HepG2 (cell line): ENCODE results near the gene MIPEP. TPM values are rescaled to one million over a fixed set of nuclear protein-coding genes. Genes with fewer than 3 reads are reported as not detected.

Experiments used
- ATAC-seq: fragments of 200-7000 bp; cut with Tn5 transposase; 3 replicates; pipeline ENCODE4 v1.9.1; 2020; ENCODE audit warnings: mild to moderate bottlenecking, moderate library complexity
- BruUV-seq: library from RNA; stranded (reverse); fragments of 400-500 nt; replicated peaks from 2 replicates; lab custom pipeline; 2021; lab: Mats Ljungman, UMichigan
- CTCF ChIA-PET: fragments of 300-600 bp; formaldehyde crosslinking; extraction: SDS; loops from one replicate; lab custom pipeline; 2021; ENCODE audit warnings: low total read pairs, inconsistent platforms, low intra/inter-chr PET ratio; lab: Yijun Ruan, JAX
- POLR2A ChIA-PET: fragments of 350-600 bp; sonication (Branson Sonifier 250); formaldehyde crosslinking; loops from one replicate; lab custom pipeline; 2020; ENCODE audit warnings: antibody characterized with exemption, inconsistent platforms; lab: Yijun Ruan, JAX
- DNase-seq: peaks from one replicate; pipeline ENCODE4 v3.0.0-alpha.2; 2015; ENCODE audit warnings: low spot score
- FAIRE-seq: peaks from 3 replicates; lab custom pipeline; 2011; peaks lifted over from hg19 to GRCh38; lab: Jason Lieb, UNC
- H2AFZ ChIP-seq: one replicate; pipeline ENCODE4 v1.6.1; 2011; ENCODE audit warnings: low read length, inconsistent platforms
- H3K27ac ChIP-seq: fragments of 300-600 bp; 3 replicates; pipeline ENCODE4 v1.8.0; 2011; ENCODE audit warnings: mixed run types, mild to moderate bottlenecking, mixed read lengths, low read length, inconsistent platforms; ENCODE audit not compliant: insufficient read depth; ENCODE audit errors: extremely low read length
- H3K27me3 ChIP-seq, 2 experiments: fragments of 200-600 bp in 1 of 2; 2 replicates in 1 of 2; 3 replicates in 1 of 2; pipeline versions ENCODE4 v1.6.0 to v1.8.0; 2011; ENCODE audit warnings: low read length in 2 of 2, mild to moderate bottlenecking in 2 of 2, moderate library complexity in 2 of 2, inconsistent platforms in 1 of 2; ENCODE audit not compliant: insufficient read depth in 2 of 2, control insufficient read depth in 1 of 2
- H3K36me3 ChIP-seq, 2 experiments: fragments of 200-600 bp in 1 of 2; replicated peaks in 1 of 2; 2 replicates in 1 of 2; 3 replicates in 1 of 2; pipeline versions ENCODE4 v1.5.1 to v1.8.0; 2011; ENCODE audit warnings: low read length in 2 of 2, inconsistent platforms in 1 of 2; ENCODE audit not compliant: insufficient read depth in 2 of 2, control insufficient read depth in 1 of 2
- H3K4me1 ChIP-seq: 2 replicates; pipeline ENCODE4 v1.5.1; 2012; ENCODE audit warnings: low read length, inconsistent platforms; ENCODE audit not compliant: insufficient read depth
- H3K4me2 ChIP-seq: 2 replicates; pipeline ENCODE4 v1.6.0; 2011; ENCODE audit warnings: low read depth, low read length, inconsistent platforms
- H3K4me3 ChIP-seq, 3 experiments: fragments of 200-600 bp in 1 of 3; sonication (generic), shearing (Covaris generic) in 1 of 3; replicated peaks in 1 of 3; 2 replicates each; pipeline ENCODE4 v1.5.1; 2011 to 2016; ENCODE audit warnings: low read length in 3 of 3, inconsistent platforms in 2 of 3, low read depth in 2 of 3, mild to moderate bottlenecking in 2 of 3, control low read depth in 1 of 3, mixed read lengths in 1 of 3; ENCODE audit not compliant: insufficient read depth in 1 of 3
- H3K79me2 ChIP-seq: one replicate; pipeline ENCODE4 v1.6.1; 2011; ENCODE audit warnings: low read length, inconsistent platforms; ENCODE audit not compliant: insufficient read depth
- H3K9ac ChIP-seq: 2 replicates; pipeline ENCODE4 v1.6.0; 2011; ENCODE audit warnings: mild to moderate bottlenecking, low read depth, low read length, inconsistent platforms; ENCODE audit not compliant: insufficient read depth
- H3K9me3 ChIP-seq: 2 replicates; pipeline ENCODE4 v1.5.1; 2012; ENCODE audit warnings: mild to moderate bottlenecking, low read length
- H4K20me1 ChIP-seq: 2 replicates; pipeline ENCODE4 v1.6.0; 2011; ENCODE audit warnings: inconsistent platforms, mild to moderate bottlenecking, low read length, moderate library complexity; ENCODE audit not compliant: insufficient read depth
- ATF1 ChIP-seq: IDR thresholded peaks from 2 replicates; pipeline ENCODE4 v1.6.1; 2016; ENCODE audit warnings: mild to moderate bottlenecking, control low read depth
- ATM ChIP-seq: fragments of 450-650 bp; IDR thresholded peaks from 2 replicates; pipeline ENCODE4 v1.7.1; 2017; ENCODE audit warnings: mild to moderate bottlenecking, borderline replicate concordance
- BCL3 ChIP-seq: sonication (generic); formaldehyde crosslinking; IDR thresholded peaks from 2 replicates; pipeline ENCODE4 v1.5.1; 2020; ENCODE audit warnings: mild to moderate bottlenecking, missing genetic modification reagents, moderate library complexity
- BRD4 ChIP-seq: sonication (generic); formaldehyde crosslinking; IDR thresholded peaks from 2 replicates; pipeline ENCODE4 v1.4.0; 2020; ENCODE audit warnings: missing genetic modification reagents
- KAT2B ChIP-seq: fragments of 150-350 bp; IDR thresholded peaks from 2 replicates; pipeline ENCODE4 v1.6.1; 2014; ENCODE audit warnings: low read depth, low read length, borderline replicate concordance
- SALL1 ChIP-seq: sonication (generic); formaldehyde crosslinking; IDR thresholded peaks from 2 replicates; pipeline ENCODE4 v1.8.0; 2022; ENCODE audit warnings: mild to moderate bottlenecking, missing genetic modification reagents
- SPEN ChIP-seq: sonication (generic); formaldehyde crosslinking; IDR thresholded peaks from 2 replicates; pipeline ENCODE4 v1.5.1; 2020; ENCODE audit warnings: low read depth, mild to moderate bottlenecking, missing genetic modification reagents
- ZFP41 ChIP-seq: sonication (generic); formaldehyde crosslinking; IDR thresholded peaks from 2 replicates; pipeline ENCODE4 v1.4.0; 2020; ENCODE audit warnings: mild to moderate bottlenecking, missing genetic modification reagents, borderline replicate concordance
- WGBS: methylation state at CpG from one replicate; pipeline ENCODE4 v1.1.6; 2017; ENCODE audit warnings: low lambda C conversion rate; 5-methylcytosine and 5-hydroxymethylcytosine counted together
- in situ Hi-C: cut with HindIII; loops from 2 replicates; pipeline ENCODE4 v1.10.0; 2017; ENCODE audit warnings: low pct_unique_long_range_greater_than_20kb; ENCODE audit not compliant: extremely low pct_ligation_motif_present
- intact Hi-C: fragments of 100-400 bp; cut with micrococcal nuclease; formaldehyde crosslinking; loops from one replicate; pipeline ENCODE4 v1.10.0; 2022; ENCODE audit not compliant: unreplicated experiment
- polyA plus RNA-seq, 8 experiments: library from polyadenylated mRNA; depleted of rRNA in 3 of 8; stranded (reverse) in 7 of 8; unstranded in 1 of 8; fragments of >200 nt; fragmentation: Illumina TruSeq in 4 of 8; extraction: Trizol in 4 of 8; gene quantifications; 2 replicates each; pipeline versions ENCODE4 v1.2.1 to v1.2.3, GENCODE V29; 2011 to 2016; ENCODE audit warnings: low read depth in 4 of 8, missing spikeins in 1 of 8, mixed read lengths in 1 of 8; ENCODE audit not compliant: insufficient read depth in 1 of 8
- total RNA-seq, 5 experiments: library from RNA; depleted of rRNA; stranded (reverse); fragments of >200 nt; fragmentation: Illumina TruSeq; extraction: Trizol; gene quantifications; 2 replicates each; pipeline ENCODE4 v1.2.3, GENCODE V29; 2016; ENCODE audit warnings: low read depth in 1 of 5

The MIPEP gene
- total and polyA plus RNA-seq, 2 of the 13 experiments (the other 11 are each of a cell fraction or from before 2014, with no cell fraction given): 9.3 to 24.1 TPM

GRCh38 chr13:23866420-23867026 is 22.7 kb downstream of the MIPEP start:
- intact Hi-C loops: no loop called here
- H3K9ac ChIP-seq: no peak overlapping the region
- ChIA-PET CTCF (no interaction called here), POLR2A (no interaction called here)
- no peaks in the 10 kb centered on the region for H3K79me2 ChIP-seq
- peaks cover 11% of the 10 kb centered on the region; the same call in 1 of the 2 replicates for H3K4me1 ChIP-seq
- no peak overlapping the region for H3K27ac ChIP-seq
- H3K36me3 ChIP-seq: peaks cover 0 to 4% of the 10 kb centered on the region in 2 experiments; a peak in 1 of 5 replicates
- no peak overlapping the region for H3K4me3 ChIP-seq
- WGBS: 92% methylated on average over 9 of the region's 9 CpGs
- FAIRE-seq (no peak), ATAC-seq (no peak), DNase-seq (no peak)
- H3K27me3 ChIP-seq: no peaks in the 10 kb centered on the region
- in situ Hi-C loops: loop anchor here (5.0 kb wide), 1 partner anchor 149 kb away; no protein-coding TSS in a partner anchor
- no peak for TF ChIP-seq KAT2B
- TF ChIP-seq BRD4 (CRISPR knock-in tag): no peak
- no peaks in the 10 kb centered on the region for H4K20me1 ChIP-seq
- no TSS peak for BruUV-seq
- H3K4me2 ChIP-seq: no peak overlapping the region
- no peaks in the 10 kb centered on the region for H3K9me3 ChIP-seq
- no peak overlapping the region for H2AFZ ChIP-seq

GRCh38 chr13:23865906-23866305 is 23.3 kb downstream of the MIPEP start:
- BruUV-seq: no TSS peak
- H3K4me1 ChIP-seq: peaks cover 11% of the 10 kb centered on the region; the same call in 1 of the 2 replicates
- no peak for ATAC-seq
- intact Hi-C loops: no loop called here
- no peaks in the 10 kb centered on the region for H4K20me1 ChIP-seq
- H3K4me2 ChIP-seq: no peak overlapping the region
- TF ChIP-seq ATF1 (CRISPR knock-in tag) (no peak), SALL1 (CRISPR knock-in tag) (no peak), SPEN (CRISPR knock-in tag) (no peak), ZFP41 (no peak), BCL3 (no peak), ATM (no peak)
- H3K27ac ChIP-seq: no peak overlapping the region
- no peak overlapping the region for H3K4me3 ChIP-seq
- ChIA-PET CTCF (no interaction called here), POLR2A (no interaction called here)
- WGBS: 96% methylated on average over 7 of the region's 7 CpGs
- peaks cover 0 to 4% of the 10 kb centered on the region in 2 experiments; a peak in 1 of 5 replicates for H3K36me3 ChIP-seq
- DNase-seq: no peak
- H3K9ac ChIP-seq: no peak overlapping the region
- H3K79me2 ChIP-seq: no peaks in the 10 kb centered on the region
- in situ Hi-C loops: loop anchor here (5.0 kb wide), 1 partner anchor 149 kb away; no protein-coding TSS in a partner anchor
- H3K9me3 ChIP-seq: no peaks in the 10 kb centered on the region
- no peak overlapping the region for H2AFZ ChIP-seq
- H3K27me3 ChIP-seq: no peaks in the 10 kb centered on the region
- no peak for FAIRE-seq
